ENCODE measurements around the gene OPCML. TPM values are rescaled to one million over a fixed set of nuclear protein-coding genes. Genes with fewer than 3 reads are reported as not detected.

OPCML gene
- total and polyA plus RNA-seq, 2 of the 13 experiments (the other 11 are each of a cell fraction or from before 2014, with no cell fraction given) = not detected

GRCh38 chr11:132943357-132943705, 589.0 kb downstream of the OPCML start:
- ATAC-seq (no peak), DNase-seq (ENCODE audit: low spot score) (no peak), FAIRE-seq (no peak)
- peaks cover 0 to 7% of the 10 kb centered on the region in 2 experiments; a peak in 1 of 5 replicates for H3K27me3 ChIP-seq (ENCODE audit: control insufficient read depth in 1 of 2, insufficient read depth in 2 of 2, low read length in 2 of 2)
- H3K4me3 ChIP-seq (replicated peaks in 1 of 3; ENCODE audit: insufficient read depth in 1 of 3, low read depth in 2 of 3, low read length in 3 of 3) = no peak overlapping the region
- in situ Hi-C loops (cut with HindIII; ENCODE audit: extremely low pct_ligation_motif_present, low pct_unique_long_range_greater_than_20kb) = loop anchor here (25.0 kb wide), 1 partner anchor 1081 kb away; no protein-coding TSS in a partner anchor
- no TSS peak for BruUV-seq (replicated peaks)
- H3K9me3 ChIP-seq (ENCODE audit: low read length) = no peaks in the 10 kb centered on the region
- ChIA-PET POLR2A (no interaction called here), CTCF (ENCODE audit: low intra/inter-chr PET ratio, low total read pairs) (no interaction called here)
- no peaks in the 10 kb centered on the region for H4K20me1 ChIP-seq (ENCODE audit: insufficient read depth, low read length)
- WGBS (ENCODE audit: low lambda C conversion rate) = 12% methylated on average over 9 of the region's 17 CpGs
- intact Hi-C loops (cut with micrococcal nuclease; ENCODE audit: unreplicated experiment) = no loop called here
- no peak overlapping the region for H3K4me2 ChIP-seq (ENCODE audit: low read depth, low read length)
- H3K4me1 ChIP-seq (ENCODE audit: insufficient read depth, low read length) = no peaks in the 10 kb centered on the region
- H3K9ac ChIP-seq (ENCODE audit: insufficient read depth, low read depth, low read length) = no peak overlapping the region
- H3K79me2 ChIP-seq (ENCODE audit: insufficient read depth, low read length) = no peaks in the 10 kb centered on the region
- H3K27ac ChIP-seq (ENCODE audit: extremely low read length, insufficient read depth, low read length) = no peak overlapping the region
- H2AFZ ChIP-seq (ENCODE audit: low read length) = no peak overlapping the region
- no peaks in the 10 kb centered on the region for H3K36me3 ChIP-seq (replicated peaks in 1 of 2; ENCODE audit: control insufficient read depth in 1 of 2, insufficient read depth in 2 of 2, low read length in 2 of 2)
- TF ChIP-seq USF2 (IDR thresholded peaks at IDR 0.05; ENCODE audit: low read depth, low read length) (no peak), USF2 (CRISPR knock-in tag; IDR thresholded peaks at IDR 0.05; ENCODE audit: borderline replicate concordance) (no peak), POLR2G (IDR thresholded peaks at IDR 0.05; ENCODE audit: low read depth, low read length) (no peak), MATR3 (CRISPR knock-in tag; IDR thresholded peaks at IDR 0.05) (no peak), RFX1 (IDR thresholded peaks at IDR 0.05) (no peak), ZBTB1 (CRISPR knock-in tag; IDR thresholded peaks at IDR 0.05; ENCODE audit: borderline replicate concordance) (no peak), ZBTB7B (CRISPR knock-in tag; IDR thresholded peaks at IDR 0.05) (no peak), NFKBIZ (CRISPR knock-in tag; IDR thresholded peaks at IDR 0.05) (no peak), ZUFSP (CRISPR knock-in tag; IDR thresholded peaks at IDR 0.05; ENCODE audit: borderline replicate concordance) (no peak), REXO4 (CRISPR knock-in tag; IDR thresholded peaks at IDR 0.05; ENCODE audit: borderline replicate concordance) (no peak), ZNF574 (CRISPR knock-in tag; IDR thresholded peaks at IDR 0.05) (no peak), NR2F6 (IDR thresholded peaks at IDR 0.05) (no peak), NR2F6 (CRISPR knock-in tag; IDR thresholded peaks at IDR 0.05) (no peak), LBX2 (CRISPR knock-in tag; IDR thresholded peaks at IDR 0.05; ENCODE audit: borderline replicate concordance) (no peak), ONECUT2 (CRISPR knock-in tag; IDR thresholded peaks at IDR 0.05) (no peak), XRCC5 (optimal IDR thresholded peaks at IDR 0.05; ENCODE audit: low read length) (no peak), ATM (IDR thresholded peaks at IDR 0.05; ENCODE audit: borderline replicate concordance) (no peak), GLMP (CRISPR knock-in tag; IDR thresholded peaks at IDR 0.05; ENCODE audit: borderline replicate concordance) (no peak), NRL (CRISPR knock-in tag; IDR thresholded peaks at IDR 0.05; ENCODE audit: borderline replicate concordance) (no peak)

Data from HepG2 (cell line).